Measurements from ENCODE around the gene TMEM52.
A peak's percentile ranks its signal among the peaks of the same experiment; 100 is the strongest.

Gene TMEM52

GRCh38 chr1:1919304-1920056 lies 401 bp upstream of the TMEM52 start:
- DNase-seq (ENCODE audit: low spot score) (peak; percentile 99), ATAC-seq (ENCODE audit: low read depth) (peak; percentile 67)
- no peak for TF ChIP-seq CTCF (IDR thresholded peaks at IDR 0.05; ENCODE audit: poor library complexity, severe bottlenecking)
- Histone ChIP-seq H3K36me3 (ENCODE audit: low read depth) (no peaks in the 10 kb centered on the region), H3K9me3 (ENCODE audit: severe bottlenecking) (no peaks in the 10 kb centered on the region), H3K27ac (ENCODE audit: poor library complexity, severe bottlenecking) (no peak overlapping the region), H3K4me3 (ENCODE audit: severe bottlenecking) (peak overlapping the region; percentile 44), H3K4me1 (ENCODE audit: insufficient read depth, poor library complexity, severe bottlenecking) (no peaks in the 10 kb centered on the region), H3K27me3 (ENCODE audit: insufficient read depth, poor library complexity, severe bottlenecking) (no peaks in the 10 kb centered on the region)

GRCh38 chr1:1917995-1918900 lies 831 bp downstream of the TMEM52 start:
- H3K4me3 ChIP-seq (ENCODE audit: severe bottlenecking): peak overlapping the region; percentile 44
- no peak overlapping the region for H3K27ac ChIP-seq (ENCODE audit: poor library complexity, severe bottlenecking)

GRCh38 chr1:1917304-1917976 lies 1.6 kb downstream of the TMEM52 start:
- no peak for ATAC-seq (ENCODE audit: low read depth)
- Histone ChIP-seq H3K4me1 (ENCODE audit: insufficient read depth, poor library complexity, severe bottlenecking) (no peaks in the 10 kb centered on the region), H3K4me3 (ENCODE audit: severe bottlenecking) (no peak overlapping the region), H3K36me3 (ENCODE audit: low read depth) (no peaks in the 10 kb centered on the region), H3K9me3 (ENCODE audit: severe bottlenecking) (no peaks in the 10 kb centered on the region), H3K27ac (ENCODE audit: poor library complexity, severe bottlenecking) (no peak overlapping the region), H3K27me3 (ENCODE audit: insufficient read depth, poor library complexity, severe bottlenecking) (no peaks in the 10 kb centered on the region)
- DNase-seq (ENCODE audit: low spot score): no peak
- no peak for TF ChIP-seq CTCF (IDR thresholded peaks at IDR 0.05; ENCODE audit: poor library complexity, severe bottlenecking)

More at GRCh38 chr1:1917995-1918900, 831 bp downstream of the TMEM52 start:
- ATAC-seq (ENCODE audit: low read depth) (no peak), DNase-seq (ENCODE audit: low spot score) (peak; percentile 66)
- no peak for TF ChIP-seq CTCF (IDR thresholded peaks at IDR 0.05; ENCODE audit: poor library complexity, severe bottlenecking)
- H3K36me3 ChIP-seq (ENCODE audit: low read depth): no peaks in the 10 kb centered on the region
- no peaks in the 10 kb centered on the region for H3K4me1 ChIP-seq (ENCODE audit: insufficient read depth, poor library complexity, severe bottlenecking)
- no peaks in the 10 kb centered on the region for H3K27me3 ChIP-seq (ENCODE audit: insufficient read depth, poor library complexity, severe bottlenecking)
- H3K9me3 ChIP-seq (ENCODE audit: severe bottlenecking): no peaks in the 10 kb centered on the region

GRCh38 chr1:1916851-1917251 lies 2.2 kb downstream of the TMEM52 start:
- TF ChIP-seq CTCF (IDR thresholded peaks at IDR 0.05; ENCODE audit: poor library complexity, severe bottlenecking): no peak
- H3K4me1 ChIP-seq (ENCODE audit: insufficient read depth, poor library complexity, severe bottlenecking): no peaks in the 10 kb centered on the region
- H3K9me3 ChIP-seq (ENCODE audit: severe bottlenecking): no peaks in the 10 kb centered on the region
- no peaks in the 10 kb centered on the region for H3K27me3 ChIP-seq (ENCODE audit: insufficient read depth, poor library complexity, severe bottlenecking)
- no peak overlapping the region for H3K4me3 ChIP-seq (ENCODE audit: severe bottlenecking)
- H3K36me3 ChIP-seq (ENCODE audit: low read depth): no peaks in the 10 kb centered on the region
- ATAC-seq (ENCODE audit: low read depth) (no peak), DNase-seq (ENCODE audit: low spot score) (peak; percentile 59)
- H3K27ac ChIP-seq (ENCODE audit: poor library complexity, severe bottlenecking): no peak overlapping the region
